ENCODE results near the gene KLK4. TPM values are rescaled to one million over a fixed set of nuclear protein-coding genes. Genes with fewer than 3 reads are reported as not detected.

The KLK4 gene
- total RNA-seq, 4 donors from 2014 or later: not detected

- TF ChIP-seq CTCF (IDR thresholded peaks at IDR 0.05; ENCODE audit: low read depth): no peak
Observed at GRCh38 chr19:50861010-50861409, 50.2 kb downstream of the KLK4 start.

GRCh38 chr19:50859849-50860248 lies 51.3 kb downstream of the KLK4 start:
- TF ChIP-seq CTCF (IDR thresholded peaks at IDR 0.05; ENCODE audit: low read depth): no peak

GRCh38 chr19:50858886-50859285 lies 52.3 kb downstream of the KLK4 start:
- no peak for TF ChIP-seq CTCF (IDR thresholded peaks at IDR 0.05; ENCODE audit: low read depth)

GRCh38 chr19:50857366-50857765 lies 53.8 kb downstream of the KLK4 start:
- TF ChIP-seq CTCF (IDR thresholded peaks at IDR 0.05; ENCODE audit: low read depth): no peak

Other genes with a start within 250 kb of the KLK4 start
- 1 to 10 TPM in 1 of 4 donors, not detected in 3; 1.0 TPM for gene SHANK1, start 191.6 kb downstream of the KLK4 start, total RNA-seq
- gene CLEC11A, start 188.0 kb downstream of the KLK4 start, total RNA-seq: 10 to 100 TPM in 2 of 4 donors, 1 to 10 TPM in 2; 4.1 to 23.5 (median 9.6) TPM
- not detected for gene GPR32, start 140.9 kb downstream of the KLK4 start, total RNA-seq
- gene ACP4, start 121.0 kb downstream of the KLK4 start, total RNA-seq: not detected
- gene KLK1, start 87.6 kb downstream of the KLK4 start, total RNA-seq: under 1 TPM in 1 of 4 donors, not detected in 3; 0.68 TPM
- not detected for gene KLK15, start 77.8 kb downstream of the KLK4 start, total RNA-seq
- gene KLK3, start 56.5 kb downstream of the KLK4 start, total RNA-seq: not detected
- under 1 TPM in 1 of 4 donors, not detected in 3; 0.44 TPM for gene KLK2, start 38.0 kb downstream of the KLK4 start, total RNA-seq
- not detected for gene KLK5, start 41.6 kb upstream of the KLK4 start, total RNA-seq
- gene KLK6, start 58.2 kb upstream of the KLK4 start, total RNA-seq: not detected
- 1 to 10 TPM in 1 of 4 donors, not detected in 3; 1.5 TPM for gene KLK7, start 72.5 kb upstream of the KLK4 start, total RNA-seq
- not detected for gene KLK8, start 90.2 kb upstream of the KLK4 start, total RNA-seq
- 1 to 10 TPM in 1 of 4 donors, not detected in 3; 1.0 TPM for gene KLK10, start 108.3 kb upstream of the KLK4 start, total RNA-seq
- gene KLK11, start 115.2 kb upstream of the KLK4 start, total RNA-seq: not detected
- not detected for gene KLK12, start 123.6 kb upstream of the KLK4 start, total RNA-seq
- gene KLK13, start 153.7 kb upstream of the KLK4 start, total RNA-seq: not detected
- gene KLK14, start 171.5 kb upstream of the KLK4 start, total RNA-seq: not detected
- gene CTU1, start 197.0 kb upstream of the KLK4 start, total RNA-seq: 1 to 10 TPM; 2.8 to 8.5 (median 4.6) TPM
- gene SIGLEC9, start 213.5 kb upstream of the KLK4 start, total RNA-seq: 10 to 100 TPM in 2 of 4 donors, 1 to 10 TPM in 2; 5.5 to 34.7 (median 11.3) TPM
- 10 to 100 TPM in 1 of 4 donors, 1 to 10 TPM in 2, under 1 TPM in 1; 0.57 to 13.4 (median 4.2) TPM for gene SIGLEC7, start 230.9 kb upstream of the KLK4 start, total RNA-seq

All from subcutaneous adipose tissue (tissue), 4 donors.